T-helper 2 cell (primary cell): Measurements from ENCODE around the gene VWC2.
"Not testable (repeated sequence)": the region's sequence is repeated elsewhere in the genome, so short reads cannot be mapped to it uniquely, and the experiment has no call there.

ENCODE experiments used
- DNase-seq, 5 experiments: peaks; one replicate each; pipeline versions ENCODE4 v3.0.0 to v3.0.0-alpha.2; 2012 to 2022

VWC2 gene

GRCh38 chr7:49787980-49788379 is 14.5 kb downstream of the VWC2 start:
- no peak for DNase-seq

DNA sequence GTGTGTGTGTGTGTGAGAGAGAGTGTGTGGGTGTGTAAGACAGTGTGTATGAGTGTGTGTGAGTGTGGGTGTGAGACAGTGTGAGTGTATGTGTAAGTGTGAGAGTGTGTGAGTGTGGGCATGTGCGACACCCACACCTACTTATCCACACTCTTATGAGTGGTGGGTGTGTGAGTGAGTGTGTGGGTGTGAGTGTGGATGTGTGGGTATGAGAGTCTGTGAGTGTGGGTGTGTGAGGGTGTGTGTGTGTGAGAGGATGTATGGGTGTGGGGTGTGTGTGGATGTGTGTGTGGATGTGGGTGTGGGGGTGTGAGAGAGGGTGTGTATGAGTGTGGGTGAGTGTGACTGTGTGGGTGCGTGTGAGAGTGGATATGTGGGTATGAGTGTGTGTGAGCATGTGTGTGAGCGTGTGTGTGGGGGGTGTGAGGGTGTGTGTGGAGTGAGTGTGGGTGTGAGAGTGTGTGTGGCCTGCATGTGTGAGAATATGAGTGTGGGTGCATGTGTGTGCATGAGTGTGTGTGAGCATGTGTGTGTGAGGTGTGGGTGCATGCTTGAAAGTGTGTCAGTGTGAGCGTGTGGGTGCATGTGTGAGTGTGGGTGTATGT is 15.1 kb downstream of the VWC2 start:
- no peak for DNase-seq

GRCh38 chr7:49789736-49790135 is 16.3 kb downstream of the VWC2 start:
- no peak for DNase-seq

DNA sequence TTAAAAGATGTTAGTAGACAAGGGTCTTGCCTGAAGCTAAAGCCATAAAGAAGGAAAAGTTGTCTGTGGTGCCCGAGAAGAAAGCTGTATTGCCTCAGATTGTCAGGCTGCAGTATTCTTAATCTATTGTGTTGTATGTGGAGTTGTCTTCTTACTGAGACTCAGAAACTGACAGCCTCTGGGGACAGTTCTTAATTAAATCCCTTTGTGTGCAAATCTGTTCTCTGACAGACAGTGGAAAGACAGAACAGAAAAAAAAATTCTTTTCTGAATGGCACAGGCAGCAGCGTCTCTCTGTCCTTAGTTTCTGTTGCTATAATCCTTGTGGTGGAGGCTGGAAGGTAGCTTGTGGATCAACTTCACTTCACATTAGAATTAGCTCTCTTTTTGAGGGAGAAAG is 16.8 kb downstream of the VWC2 start:
- no peak for DNase-seq

GRCh38 chr7:49791088-49791741 is 17.8 kb downstream of the VWC2 start:
- DNase-seq, result peak in 1 of 5 experiments; percentile 28

- no peak for DNase-seq
Measured at GRCh38 chr7:49797987-49798660, 24.7 kb downstream of the VWC2 start.

- no peak for DNase-seq
Measured at GRCh38 chr7:49800031-49800430, 26.6 kb downstream of the VWC2 start.

DNA sequence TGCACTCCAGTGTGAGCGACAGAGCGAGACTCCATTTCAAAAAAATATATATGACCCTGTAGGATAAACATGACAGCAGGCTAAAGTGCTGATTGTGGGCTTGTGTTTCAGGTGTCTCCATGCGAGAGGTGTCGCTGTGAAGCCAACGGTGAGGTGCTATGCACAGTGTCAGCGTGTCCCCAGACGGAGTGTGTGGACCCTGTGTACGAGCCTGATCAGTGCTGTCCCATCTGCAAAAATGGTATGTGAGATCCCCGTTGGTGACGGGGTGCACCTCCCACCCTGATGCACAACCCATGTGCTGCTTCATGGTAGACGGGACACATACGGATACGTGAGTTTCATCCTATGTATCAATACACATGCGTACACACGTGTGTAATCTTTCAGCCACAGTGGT is 29.2 kb downstream of the VWC2 start:
- no peak for DNase-seq

GRCh38 chr7:49803812-49804211 is 30.4 kb downstream of the VWC2 start:
- DNase-seq, result no peak

- no peak for DNase-seq
Measured at GRCh38 chr7:49805371-49806007, 32.1 kb downstream of the VWC2 start.

DNA sequence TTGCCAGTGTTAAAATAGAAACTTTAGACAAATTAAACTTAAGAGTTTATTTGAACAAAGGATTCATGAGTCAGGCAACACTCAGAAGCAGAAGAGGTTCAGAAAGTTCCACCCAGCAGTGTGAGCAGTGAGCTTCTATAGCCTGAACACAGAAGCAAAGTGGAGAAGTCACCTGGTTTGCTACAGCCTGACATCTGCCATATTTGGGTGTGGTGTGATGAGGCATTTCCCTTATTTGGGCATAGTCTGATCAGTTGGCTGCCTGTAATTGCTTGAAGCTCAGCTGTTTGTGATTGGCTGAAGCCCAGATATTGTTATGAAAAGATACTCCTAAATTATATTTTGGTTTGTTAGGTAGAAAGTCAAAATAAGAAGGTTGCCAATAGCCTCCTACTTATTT is 39.1 kb downstream of the VWC2 start:
- no peak for DNase-seq

- DNase-seq, result no peak
Measured at GRCh38 chr7:49817279-49817678, 43.8 kb downstream of the VWC2 start.

DNA sequence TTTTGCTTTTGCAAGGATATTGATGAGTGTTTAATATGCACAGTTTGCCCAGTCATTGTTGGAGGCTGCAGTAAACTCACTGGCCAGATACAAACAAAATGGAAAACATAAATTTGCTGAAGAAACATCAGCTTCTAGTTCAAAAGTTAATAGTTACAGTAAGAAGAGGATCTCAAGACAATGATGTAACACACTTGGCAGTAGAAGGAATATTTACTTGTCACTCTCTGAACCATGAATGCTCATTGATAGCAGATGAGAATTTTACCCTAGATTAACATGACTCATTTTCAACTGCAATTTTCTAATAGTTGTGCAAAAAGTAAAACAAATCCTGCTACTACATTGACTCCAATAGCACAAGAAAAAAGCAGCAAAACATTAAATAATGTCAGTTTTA is 47.7 kb downstream of the VWC2 start:
- DNase-seq, result no peak

GRCh38 chr7:49822856-49823255 is 49.4 kb downstream of the VWC2 start:
- DNase-seq, result no peak

DNA sequence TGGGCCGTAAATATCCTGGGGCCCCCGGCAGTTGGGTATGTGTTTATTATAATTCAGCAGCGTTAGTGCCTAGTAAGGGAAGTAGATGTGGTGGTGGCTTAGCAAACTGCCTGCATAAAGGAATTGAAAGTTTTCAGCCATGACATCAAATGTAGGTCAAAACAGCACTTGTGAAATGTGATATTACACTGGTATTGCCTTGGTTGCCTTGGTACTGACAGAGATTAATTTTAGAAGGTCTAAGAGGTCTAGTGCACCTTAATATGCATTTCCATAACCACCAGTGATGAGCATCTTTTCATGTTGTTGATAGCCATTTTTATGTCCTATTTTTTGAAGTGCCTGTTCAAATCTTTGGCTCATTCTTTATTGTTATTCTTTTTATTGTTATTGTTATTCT is 50.1 kb downstream of the VWC2 start:
- no peak for DNase-seq

DNA sequence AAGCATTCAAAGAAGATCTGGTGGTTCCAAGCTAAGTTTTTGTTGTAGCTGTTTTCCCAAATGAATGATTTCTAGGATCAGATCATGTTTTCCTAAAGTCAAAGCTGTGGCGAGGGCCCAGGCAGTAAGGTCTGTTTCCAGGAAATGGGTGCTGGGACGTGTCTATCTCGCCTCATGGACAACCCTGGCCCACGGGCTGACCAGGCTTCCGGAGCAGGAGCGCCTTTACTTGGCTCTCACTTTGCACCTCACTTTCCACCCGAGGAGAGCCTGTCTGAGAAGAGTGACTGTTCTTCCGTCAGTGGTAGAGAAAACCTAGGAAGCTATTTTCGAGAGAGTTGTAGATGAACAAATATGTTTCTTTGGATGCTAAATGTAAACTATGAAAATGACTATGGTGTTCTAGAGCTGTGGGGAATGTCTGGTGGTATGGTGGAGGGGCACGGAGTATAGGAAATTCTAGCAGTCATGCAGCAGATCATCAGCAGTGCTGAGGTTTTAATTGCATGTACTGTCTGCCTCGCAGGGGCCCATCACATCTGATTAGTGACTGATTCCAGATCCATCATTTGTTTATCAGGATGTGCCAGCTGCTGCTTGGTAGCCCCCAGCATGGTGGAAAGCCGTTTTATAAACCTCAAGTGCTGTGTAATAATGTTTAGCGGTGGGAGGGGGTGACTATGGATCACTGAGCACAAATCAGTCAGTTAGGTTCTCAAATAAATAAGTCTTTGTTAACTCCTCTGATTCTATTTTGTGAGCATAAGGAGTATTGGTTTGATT is 66.6 kb downstream of the VWC2 start:
- DNase-seq, result no peak

DNA sequence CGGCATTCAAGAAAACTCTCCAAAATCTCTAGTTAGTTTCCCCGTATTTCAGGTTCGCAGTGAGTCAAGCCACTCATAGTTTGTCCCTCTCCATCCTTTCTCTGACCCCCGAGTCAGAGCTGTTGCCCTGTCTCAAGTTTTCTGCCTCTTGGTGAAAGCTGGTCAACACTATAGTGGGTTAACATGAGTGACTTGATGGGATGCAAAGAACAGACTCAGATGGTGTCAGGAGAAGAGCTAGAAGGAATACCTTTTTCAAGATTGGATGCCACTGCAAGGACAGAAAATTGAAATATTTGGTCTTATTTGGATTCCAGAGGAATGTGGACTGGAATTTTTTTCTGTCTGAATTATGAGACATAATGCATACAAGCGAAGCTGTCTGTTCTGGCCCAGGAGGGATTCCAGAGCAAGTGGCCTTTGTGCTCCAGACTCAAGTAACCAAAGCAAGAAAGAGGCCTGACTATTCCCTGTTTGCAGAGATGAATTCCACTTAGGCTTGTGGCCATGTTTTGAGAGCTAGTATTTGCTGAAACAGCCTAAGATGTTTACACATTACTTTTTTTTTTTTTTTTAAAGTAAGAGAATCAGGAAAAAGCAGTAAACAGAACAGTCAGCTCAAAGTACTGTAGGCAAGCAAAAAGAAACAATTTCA is 67.4 kb downstream of the VWC2 start:
- no peak for DNase-seq

DNA sequence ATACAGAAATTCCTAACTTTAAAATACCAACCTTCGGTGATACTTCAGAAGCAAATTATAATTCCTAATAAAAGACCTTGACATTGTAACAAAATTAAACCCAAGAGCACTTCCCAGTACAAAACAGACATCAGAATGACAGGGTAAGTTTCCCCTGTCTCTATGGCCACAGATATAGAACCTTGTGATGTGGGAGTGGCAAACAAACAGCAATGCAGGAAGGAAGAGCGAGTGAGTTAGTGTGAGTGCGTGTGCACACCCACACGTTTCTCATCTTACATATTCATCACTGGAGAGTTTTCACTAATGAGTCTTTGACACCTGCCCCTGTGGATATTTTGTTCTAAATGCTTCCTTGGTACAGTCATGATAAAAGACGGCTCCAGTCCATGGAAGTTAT is 72.2 kb downstream of the VWC2 start:
- DNase-seq, result no peak

- DNase-seq, result no peak
Measured at GRCh38 chr7:49848211-49848841, 74.9 kb downstream of the VWC2 start.

- no peak for DNase-seq
Measured at GRCh38 chr7:49850921-49851613, 77.6 kb downstream of the VWC2 start.

DNA sequence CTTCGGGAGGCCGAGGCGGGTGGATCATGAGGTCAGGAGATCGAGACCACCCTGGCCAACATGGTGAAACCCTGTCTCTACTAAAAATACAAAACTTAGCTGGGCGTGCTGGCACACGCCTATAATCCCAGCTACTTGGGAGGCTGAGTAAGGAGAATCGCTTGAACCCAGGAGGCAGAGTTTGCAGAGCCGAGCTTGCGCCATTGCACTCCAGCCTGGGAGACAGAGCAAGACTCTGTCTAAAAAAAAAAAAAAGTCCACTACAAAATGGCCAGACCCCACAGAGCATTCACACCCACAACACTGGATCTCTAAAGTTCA is 78.1 kb downstream of the VWC2 start:
- DNase-seq, result not testable (repeated sequence)
